Pulmonary artery endothelial cell (primary cell): ENCODE data around the gene CEP57. TPM values are rescaled to one million over a fixed set of nuclear protein-coding genes. Genes with fewer than 3 reads are reported as not detected.
A peak's percentile ranks its signal among the peaks of the same experiment; 100 is the strongest.

Experiments used
- DNase-seq: peaks from one replicate; pipeline ENCODE4 v3.0.0-alpha.2; 2011; ENCODE audit warnings: low read depth, low spot score
- total RNA-seq: library from RNA; depleted of rRNA; stranded (reverse); fragments of >200 nt; gene quantifications from 2 replicates; pipeline ENCODE4 v1.2.3, GENCODE V29; 2014

The CEP57 gene
- 33.2 and 43.9 TPM in 2 replicates for total RNA-seq

- peak; percentile 96 for DNase-seq
Observed at GRCh38 chr11:95790123-95790932, at the start of gene CEP57. TSS of gene CEP57 (plus strand) at chr11:95790498. CDS start at chr11:95790699, 201 bp downstream.

GRCh38 chr11:95750101-95750500 lies 40.2 kb upstream of the CEP57 start:
- DNase-seq, result no peak

- no peak for DNase-seq
Observed at GRCh38 chr11:95751515-95751914, 38.8 kb upstream of the CEP57 start.

GRCh38 chr11:95760941-95761340 lies 29.4 kb upstream of the CEP57 start:
- no peak for DNase-seq

- DNase-seq, result no peak
Observed at GRCh38 chr11:95762534-95762933, 27.8 kb upstream of the CEP57 start.

- DNase-seq, result no peak
Observed at GRCh38 chr11:95764267-95764898, 25.9 kb upstream of the CEP57 start.

- no peak for DNase-seq
Observed at GRCh38 chr11:95766701-95767100, 23.6 kb upstream of the CEP57 start.

- no peak for DNase-seq
Observed at GRCh38 chr11:95767498-95767897, 22.8 kb upstream of the CEP57 start.

- no peak for DNase-seq
Observed at GRCh38 chr11:95768521-95768920, 21.8 kb upstream of the CEP57 start.

- DNase-seq, result no peak
Observed at GRCh38 chr11:95776859-95777258, 13.4 kb upstream of the CEP57 start.

GRCh38 chr11:95778699-95779098 lies 11.6 kb upstream of the CEP57 start:
- no peak for DNase-seq

GRCh38 chr11:95780544-95780943 lies 9.8 kb upstream of the CEP57 start:
- DNase-seq, result no peak

- no peak for DNase-seq
Observed at GRCh38 chr11:95788921-95789505, 1.3 kb upstream of the CEP57 start.

- peak; percentile 97 for DNase-seq
Observed at GRCh38 chr11:95789506-95790122, 684 bp upstream of the CEP57 start, which contains the start of gene FAM76B. TSS of gene FAM76B (minus strand) at chr11:95789782. CDS start at chr11:95789478, 304 bp downstream.

GRCh38 chr11:95790933-95791708 lies 823 bp downstream of the CEP57 start:
- DNase-seq, result peak; percentile 8

- no peak for DNase-seq
Observed at GRCh38 chr11:95791709-95792033, 1.4 kb downstream of the CEP57 start.

GRCh38 chr11:95792200-95792599 lies 1.9 kb downstream of the CEP57 start:
- DNase-seq, result no peak

GRCh38 chr11:95792700-95793099 lies 2.4 kb downstream of the CEP57 start:
- no peak for DNase-seq

GRCh38 chr11:95793116-95793515 lies 2.8 kb downstream of the CEP57 start:
- no peak for DNase-seq

GRCh38 chr11:95794086-95794485 lies 3.8 kb downstream of the CEP57 start:
- DNase-seq, result no peak

GRCh38 chr11:95795627-95796295 lies 5.5 kb downstream of the CEP57 start:
- DNase-seq, result no peak
